HG02759 (cell line): ENCODE measurements around the gene MMUT.
"Not testable (repeated sequence)": the region's sequence is repeated elsewhere in the genome, so short reads cannot be mapped to it uniquely, and the experiment has no call there.

Experiments used
- ATAC-seq: cut with Tn5 transposase; IDR thresholded peaks from one replicate; pipeline ENCODE4 v1.9.1; 2021; ENCODE audit warnings: mild to moderate bottlenecking, moderate library complexity; ENCODE audit not compliant: unreplicated experiment

MMUT gene

GRCh38 chr6:49462927-49463611 lies at the start of gene MMUT, which contains the start of gene CENPQ:
Gene MMUT, minus strand, starts transcription at chr6:49463253. Its CDS starts 3,787 bp downstream, at chr6:49459466.
Gene CENPQ, plus strand, starts transcription at chr6:49463370. Its CDS starts 6,807 bp downstream, at chr6:49470177.
- ATAC-seq = peak; percentile 99

- no peak for ATAC-seq
Observed at GRCh38 chr6:49509342-49509741, 46.3 kb upstream of the MMUT start.

- ATAC-seq = no peak
Observed at GRCh38 chr6:49506569-49507111, 43.6 kb upstream of the MMUT start.

GRCh38 chr6:49504666-49505065 lies 41.6 kb upstream of the MMUT start:
- no peak for ATAC-seq

- no peak for ATAC-seq
Observed at GRCh38 chr6:49499623-49500022, 36.6 kb upstream of the MMUT start, which contains the start of gene GLYATL3. Gene GLYATL3, plus strand, starts transcription at chr6:49499923. Its CDS starts 12,068 bp downstream, at chr6:49511991.

GRCh38 chr6:49499126-49499525 lies 36.1 kb upstream of the MMUT start:
- ATAC-seq = no peak

- ATAC-seq = no peak
Observed at GRCh38 chr6:49497304-49497703, 34.3 kb upstream of the MMUT start.

GRCh38 chr6:49490633-49491032 lies 27.6 kb upstream of the MMUT start:
- no peak for ATAC-seq

- not testable (repeated sequence) for ATAC-seq
Observed at GRCh38 chr6:49483380-49483779, 20.3 kb upstream of the MMUT start.

GRCh38 chr6:49481846-49482245 lies 18.8 kb upstream of the MMUT start:
- not testable (repeated sequence) for ATAC-seq

GRCh38 chr6:49479308-49479970 lies 16.4 kb upstream of the MMUT start:
- no peak for ATAC-seq

GRCh38 chr6:49476564-49476963 lies 13.5 kb upstream of the MMUT start:
- ATAC-seq = not testable (repeated sequence)

GRCh38 chr6:49468042-49468441 lies 5.0 kb upstream of the MMUT start:
- no peak for ATAC-seq

GRCh38 chr6:49464691-49465090 lies 1.6 kb upstream of the MMUT start:
- no peak for ATAC-seq

GRCh38 chr6:49463612-49463967 lies 537 bp upstream of the MMUT start:
- ATAC-seq = no peak

- ATAC-seq = peak; percentile 8
Observed at GRCh38 chr6:49462599-49462926, 490 bp downstream of the MMUT start.

GRCh38 chr6:49462071-49462470 lies 982 bp downstream of the MMUT start:
- no peak for ATAC-seq

GRCh38 chr6:49457771-49458170 lies 5.3 kb downstream of the MMUT start:
- no peak for ATAC-seq

GRCh38 chr6:49454787-49455709 lies 8.0 kb downstream of the MMUT start:
- no peak for ATAC-seq

- ATAC-seq = no peak
Observed at GRCh38 chr6:49453221-49453620, 9.8 kb downstream of the MMUT start.

- no peak for ATAC-seq
Observed at GRCh38 chr6:49430866-49431265, 32.2 kb downstream of the MMUT start.
